MM.1S (cell line): ENCODE measurements around the gene SPTSSB.

ENCODE experiments used
- DNase-seq: peaks from one replicate; pipeline ENCODE4 v3.0.0-alpha.2; 2015
- H2AFZ ChIP-seq: fragments of 300-600 bp; sonication (generic); 2 replicates; pipeline ENCODE4 v1.6.0; 2016; ENCODE audit warnings: antibody characterized with exemption, low read length
- H3F3A ChIP-seq: fragments of 300-600 bp; sonication (generic); 2 replicates; pipeline ENCODE4 v1.6.1; 2016; ENCODE audit warnings: mild to moderate bottlenecking, antibody characterized with exemption, low read length, moderate library complexity, mixed read lengths; ENCODE audit not compliant: insufficient read depth
- H3K27ac ChIP-seq: fragments of 300-600 bp; sonication (generic); 2 replicates; pipeline ENCODE4 v1.5.1; 2016; ENCODE audit warnings: mild to moderate bottlenecking, low read length
- H3K27me3 ChIP-seq: fragments of 300-600 bp; sonication (generic); replicated peaks from 2 replicates; pipeline ENCODE4 v1.6.0; 2016; ENCODE audit warnings: low read length; ENCODE audit not compliant: insufficient read depth
- H3K36me3 ChIP-seq: fragments of 300-600 bp; sonication (generic); replicated peaks from 2 replicates; pipeline ENCODE4 v1.6.1; 2016; ENCODE audit warnings: mild to moderate bottlenecking, low read length, mixed read lengths; ENCODE audit not compliant: insufficient read depth
- H3K4me1 ChIP-seq: fragments of 300-600 bp; sonication (generic); 2 replicates; pipeline ENCODE4 v1.6.1; 2016; ENCODE audit warnings: low read length, mixed read lengths
- H3K4me2 ChIP-seq: fragments of 300-600 bp; sonication (generic); 2 replicates; pipeline ENCODE4 v1.6.0; 2016; ENCODE audit warnings: low read depth, low read length
- H3K4me3 ChIP-seq: fragments of 300-600 bp; sonication (generic); 2 replicates; pipeline ENCODE4 v1.5.1; 2016; ENCODE audit warnings: low read length, mixed read lengths
- H3K79me2 ChIP-seq: fragments of 300-600 bp; sonication (generic); 2 replicates; pipeline ENCODE4 v1.6.1; 2016; ENCODE audit warnings: mixed run types, low read length, mixed read lengths
- H3K9ac ChIP-seq: fragments of 300-600 bp; sonication (generic); 2 replicates; pipeline ENCODE4 v1.6.1; 2016; ENCODE audit warnings: low read length, mixed read lengths
- H3K9me2 ChIP-seq: fragments of 300-600 bp; sonication (generic); replicated peaks from 2 replicates; pipeline ENCODE4 v1.6.1; 2016; ENCODE audit warnings: mild to moderate bottlenecking, low read length, mixed read lengths; ENCODE audit not compliant: insufficient read depth
- H3K9me3 ChIP-seq: fragments of 300-600 bp; sonication (generic); replicated peaks from 2 replicates; pipeline ENCODE4 v1.6.1; 2016; ENCODE audit warnings: mild to moderate bottlenecking, low read length, mixed read lengths; ENCODE audit not compliant: insufficient read depth
- H4K20me1 ChIP-seq: fragments of 300-600 bp; sonication (generic); 2 replicates; pipeline ENCODE4 v1.6.1; 2016; ENCODE audit warnings: mild to moderate bottlenecking, low read length, moderate library complexity, mixed read lengths; ENCODE audit not compliant: insufficient read depth
- CTCF ChIP-seq: fragments of 300-600 bp; sonication (generic); IDR thresholded peaks from 2 replicates; pipeline ENCODE4 v1.5.1; 2016; ENCODE audit warnings: antibody characterized with exemption, low read length, mixed read lengths
- EZH2 ChIP-seq: fragments of 300-600 bp; sonication (generic); optimal IDR thresholded peaks from 2 replicates; pipeline ENCODE3; 2017; ENCODE audit warnings: low read depth, mild to moderate bottlenecking, antibody characterized with exemption, low read length, mixed read lengths
- EZH2phosphoT487 ChIP-seq: fragments of 300-600 bp; sonication (generic); IDR thresholded peaks from 2 replicates; pipeline ENCODE4 v1.6.1; 2018; ENCODE audit warnings: antibody characterized with exemption, low read length

SPTSSB gene

DNA sequence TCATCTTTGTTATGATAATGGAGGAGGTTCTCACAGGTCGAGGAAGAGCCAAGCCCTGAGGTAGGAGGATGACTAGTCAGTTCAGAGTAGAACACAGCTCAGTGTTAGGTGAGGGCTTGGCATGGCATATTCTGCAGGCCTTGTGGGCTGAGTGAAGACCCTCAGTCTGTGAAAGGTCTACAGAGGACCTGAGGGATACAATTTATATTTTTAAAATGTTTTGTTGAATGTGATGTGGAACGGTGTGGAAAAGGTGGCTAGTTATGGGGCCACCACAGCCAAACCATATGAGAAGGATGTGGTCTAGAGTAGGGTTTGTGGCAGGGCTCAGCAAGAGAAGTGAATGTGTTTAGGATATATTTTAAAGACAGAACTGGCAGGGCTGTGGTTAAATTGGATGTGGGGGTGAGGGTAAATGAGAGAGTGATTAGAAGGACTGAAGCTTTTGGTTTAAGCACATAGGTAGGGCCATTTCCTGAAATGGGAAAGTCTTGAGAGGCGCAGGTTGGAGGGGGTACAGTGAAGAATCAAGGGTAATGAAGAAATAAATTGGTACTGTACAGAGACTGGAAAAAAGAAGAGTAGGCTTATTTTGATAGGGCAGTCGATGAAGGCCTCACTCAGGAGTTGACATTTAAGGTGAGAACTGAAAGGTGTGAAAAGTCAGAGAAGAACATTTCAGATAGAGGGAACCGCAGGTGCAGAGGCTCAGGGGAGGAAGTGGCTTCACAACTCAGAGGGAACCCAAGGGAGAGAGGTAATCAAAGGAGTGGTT is 60.5 kb downstream of the SPTSSB start:
- H3K4me2 ChIP-seq: peak overlapping the region; percentile 17; the same call in 1 of the 2 replicates

GRCh38 chr3:161305095-161305991 is 66.0 kb downstream of the SPTSSB start:
- Histone ChIP-seq H3K9ac (no peak overlapping the region), H3K4me1 (peaks cover 3% of the 10 kb centered on the region), H4K20me1 (no peaks in the 10 kb centered on the region), H3K4me2 (no peak overlapping the region), H3K27me3 (no peaks in the 10 kb centered on the region), H3K4me3 (no peak overlapping the region), H3K79me2 (no peaks in the 10 kb centered on the region), H3K36me3 (no peaks in the 10 kb centered on the region), H3K27ac (no peak overlapping the region), H2AFZ (no peak overlapping the region), H3K9me3 (no peaks in the 10 kb centered on the region), H3F3A (peaks cover 3% of the 10 kb centered on the region), H3K9me2 (no peaks in the 10 kb centered on the region)
- DNase-seq: peak; percentile 26
- TF ChIP-seq EZH2: no peak
- TF ChIP-seq CTCF: peak; percentile 88

More for the DNA sequence above, 60.5 kb downstream of the SPTSSB start:
- no peaks in the 10 kb centered on the region for H3K79me2 ChIP-seq
- peak; percentile 80 for DNase-seq
- H3K4me1 ChIP-seq: peaks cover 29% of the 10 kb centered on the region
- TF ChIP-seq EZH2phosphoT487: peak; percentile 41; the same call in 1 of the 2 replicates
- TF ChIP-seq CTCF: no peak
- H3K36me3 ChIP-seq: no peaks in the 10 kb centered on the region
- H4K20me1 ChIP-seq: no peaks in the 10 kb centered on the region
- no peaks in the 10 kb centered on the region for H3K27me3 ChIP-seq
- H3K4me3 ChIP-seq: no peak overlapping the region
- H3F3A ChIP-seq: peaks cover 19% of the 10 kb centered on the region
- H2AFZ ChIP-seq: no peak overlapping the region
- no peak overlapping the region for H3K9ac ChIP-seq
- H3K9me3 ChIP-seq: no peaks in the 10 kb centered on the region
- H3K27ac ChIP-seq: peak overlapping the region; percentile 5; the same call in 1 of the 2 replicates
- no peaks in the 10 kb centered on the region for H3K9me2 ChIP-seq

GRCh38 chr3:161296814-161297213 is 74.5 kb downstream of the SPTSSB start:
- TF ChIP-seq EZH2 (no peak), CTCF (no peak), EZH2phosphoT487 (no peak)
- Histone ChIP-seq H3K4me1 (no peaks in the 10 kb centered on the region), H3F3A (no peaks in the 10 kb centered on the region), H2AFZ (no peak overlapping the region), H3K79me2 (no peaks in the 10 kb centered on the region), H3K4me2 (no peak overlapping the region), H3K9me2 (no peaks in the 10 kb centered on the region), H3K9ac (no peak overlapping the region), H4K20me1 (no peaks in the 10 kb centered on the region), H3K27ac (no peak overlapping the region), H3K4me3 (no peak overlapping the region), H3K27me3 (no peaks in the 10 kb centered on the region), H3K9me3 (no peaks in the 10 kb centered on the region), H3K36me3 (no peaks in the 10 kb centered on the region)
- no peak for DNase-seq
